ENCODE data around the gene GRIN2A.

Gene GRIN2A

DNA sequence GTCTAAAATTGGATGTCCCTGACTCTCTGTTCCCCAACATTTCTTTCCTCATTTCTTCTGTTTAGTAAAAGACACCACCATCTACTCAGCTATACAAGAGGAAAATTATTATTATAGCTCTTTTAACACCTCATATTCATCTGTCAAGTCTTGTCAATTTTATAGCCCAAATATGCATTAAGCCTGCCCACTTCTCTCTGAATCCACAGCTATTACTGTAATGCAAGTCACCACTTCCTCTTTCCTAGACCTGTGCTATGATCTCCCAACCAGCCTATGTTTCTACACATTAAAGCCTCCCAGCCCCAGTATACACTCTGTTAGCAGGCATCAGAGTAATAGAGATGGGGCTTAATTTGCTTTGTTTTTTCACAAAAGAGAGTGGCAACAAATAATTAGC is 252.9 kb downstream of the GRIN2A start:
- TF ChIP-seq, protein P1, sequence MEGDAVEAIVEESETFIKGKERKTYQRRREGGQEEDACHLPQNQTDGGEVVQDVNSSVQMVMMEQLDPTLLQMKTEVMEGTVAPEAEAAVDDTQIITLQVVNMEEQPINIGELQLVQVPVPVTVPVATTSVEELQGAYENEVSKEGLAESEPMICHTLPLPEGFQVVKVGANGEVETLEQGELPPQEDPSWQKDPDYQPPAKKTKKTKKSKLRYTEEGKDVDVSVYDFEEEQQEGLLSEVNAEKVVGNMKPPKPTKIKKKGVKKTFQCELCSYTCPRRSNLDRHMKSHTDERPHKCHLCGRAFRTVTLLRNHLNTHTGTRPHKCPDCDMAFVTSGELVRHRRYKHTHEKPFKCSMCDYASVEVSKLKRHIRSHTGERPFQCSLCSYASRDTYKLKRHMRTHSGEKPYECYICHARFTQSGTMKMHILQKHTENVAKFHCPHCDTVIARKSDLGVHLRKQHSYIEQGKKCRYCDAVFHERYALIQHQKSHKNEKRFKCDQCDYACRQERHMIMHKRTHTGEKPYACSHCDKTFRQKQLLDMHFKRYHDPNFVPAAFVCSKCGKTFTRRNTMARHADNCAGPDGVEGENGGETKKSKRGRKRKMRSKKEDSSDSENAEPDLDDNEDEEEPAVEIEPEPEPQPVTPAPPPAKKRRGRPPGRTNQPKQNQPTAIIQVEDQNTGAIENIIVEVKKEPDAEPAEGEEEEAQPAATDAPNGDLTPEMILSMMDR (IDR thresholded peaks at IDR 0.05; ENCODE audit: low read depth, low read length, missing control alignments), result no peak

DNA sequence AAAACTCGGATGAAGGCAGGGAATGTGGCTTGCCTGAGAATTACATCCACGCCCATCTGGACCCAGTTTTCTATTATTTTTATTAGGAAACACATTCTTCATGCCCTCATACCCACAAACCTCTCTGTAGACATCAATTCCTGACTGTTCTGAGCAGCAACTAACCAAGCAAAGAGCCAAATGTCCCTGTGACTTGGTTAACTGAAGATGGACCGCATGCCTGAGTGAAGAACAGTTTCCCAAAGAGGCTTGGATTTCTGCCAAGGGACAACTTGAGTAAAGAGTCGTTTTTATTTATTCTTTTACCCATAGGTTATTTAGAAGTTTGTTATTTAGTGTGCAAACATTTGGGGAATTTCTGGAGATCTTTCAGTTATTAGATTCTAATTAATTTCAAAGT is 259.8 kb downstream of the GRIN2A start:
- no peak overlapping the region for H3K4me3 ChIP-seq (replicated peaks; ENCODE audit: low read depth, low read length)
- no peak for DNase-seq (ENCODE audit: extremely low read depth, low read depth)
- TF ChIP-seq, protein P1 (IDR thresholded peaks at IDR 0.05; ENCODE audit: low read depth, low read length, missing control alignments), result no peak

More for the DNA sequence above, 252.9 kb downstream of the GRIN2A start:
- H3K4me3 ChIP-seq (replicated peaks; ENCODE audit: low read depth, low read length), result no peak overlapping the region
- DNase-seq (ENCODE audit: extremely low read depth, low read depth), result no peak

DNA sequence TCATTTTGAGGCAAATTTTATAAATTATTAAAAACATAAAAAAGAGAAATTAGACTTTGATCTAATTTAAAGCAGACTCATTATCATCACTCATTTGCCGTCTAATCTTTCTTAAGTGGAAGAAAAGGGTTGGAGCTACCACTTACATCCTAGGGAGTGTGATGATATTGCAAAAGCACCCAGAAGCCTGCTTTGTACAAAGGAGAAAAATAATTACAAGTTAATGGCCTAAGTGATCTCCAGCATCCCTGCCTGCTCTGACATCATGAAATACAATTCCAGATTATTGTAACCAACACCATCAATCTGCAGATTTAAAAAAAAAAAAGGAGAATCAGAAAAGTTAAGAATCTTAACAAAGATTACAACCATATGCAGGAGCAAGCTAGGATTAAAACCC is 260.2 kb downstream of the GRIN2A start:
- H3K4me3 ChIP-seq (replicated peaks; ENCODE audit: low read depth, low read length), result no peak overlapping the region
- TF ChIP-seq, protein P1 (IDR thresholded peaks at IDR 0.05; ENCODE audit: low read depth, low read length, missing control alignments), result no peak
- no peak for DNase-seq (ENCODE audit: extremely low read depth, low read depth)

DNA sequence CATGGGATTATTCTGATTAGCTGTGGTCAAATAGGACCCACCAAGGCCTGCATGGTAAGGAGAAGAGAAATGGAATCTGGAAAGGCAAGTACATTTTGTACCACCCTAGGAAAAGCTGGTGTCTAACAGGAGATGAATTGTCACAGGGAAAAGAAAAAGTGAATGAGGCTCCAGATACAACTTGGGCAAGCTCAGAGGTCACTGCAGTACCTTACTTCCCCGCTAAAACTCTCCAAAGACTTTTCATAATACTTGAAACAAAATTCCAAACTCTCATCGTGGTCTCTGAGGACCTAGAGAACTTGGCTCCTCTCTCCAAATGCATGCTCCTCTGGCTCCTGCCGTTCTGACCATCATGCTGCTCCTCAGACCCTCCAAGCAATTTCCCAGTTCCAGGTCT is 262.8 kb downstream of the GRIN2A start:
- DNase-seq (ENCODE audit: extremely low read depth, low read depth), result no peak
- no peak overlapping the region for H3K4me3 ChIP-seq (replicated peaks; ENCODE audit: low read depth, low read length)
- TF ChIP-seq, protein P1 (IDR thresholded peaks at IDR 0.05; ENCODE audit: low read depth, low read length, missing control alignments), result no peak

DNA sequence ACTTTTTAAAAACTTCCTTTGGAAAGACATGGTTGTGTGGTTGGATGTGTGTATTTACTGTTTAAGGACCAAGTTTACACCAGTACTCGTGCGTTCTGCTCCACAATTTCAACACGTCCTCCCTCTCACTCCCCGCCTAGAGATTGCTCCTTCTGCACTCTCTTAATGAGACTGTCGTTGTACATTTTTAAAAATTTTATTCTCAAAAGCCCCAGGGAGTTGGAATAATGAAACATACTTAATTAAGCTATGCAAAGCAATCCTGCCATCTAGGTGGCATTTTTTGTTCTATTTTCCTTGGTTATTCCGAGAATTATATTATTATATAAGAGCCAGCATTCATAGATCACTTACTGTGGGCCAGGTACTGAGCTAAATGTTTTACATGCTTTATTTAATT is 264.5 kb downstream of the GRIN2A start:
- TF ChIP-seq, protein P1 (IDR thresholded peaks at IDR 0.05; ENCODE audit: low read depth, low read length, missing control alignments), result no peak
- DNase-seq (ENCODE audit: extremely low read depth, low read depth), result no peak
- no peak overlapping the region for H3K4me3 ChIP-seq (replicated peaks; ENCODE audit: low read depth, low read length)

DNA sequence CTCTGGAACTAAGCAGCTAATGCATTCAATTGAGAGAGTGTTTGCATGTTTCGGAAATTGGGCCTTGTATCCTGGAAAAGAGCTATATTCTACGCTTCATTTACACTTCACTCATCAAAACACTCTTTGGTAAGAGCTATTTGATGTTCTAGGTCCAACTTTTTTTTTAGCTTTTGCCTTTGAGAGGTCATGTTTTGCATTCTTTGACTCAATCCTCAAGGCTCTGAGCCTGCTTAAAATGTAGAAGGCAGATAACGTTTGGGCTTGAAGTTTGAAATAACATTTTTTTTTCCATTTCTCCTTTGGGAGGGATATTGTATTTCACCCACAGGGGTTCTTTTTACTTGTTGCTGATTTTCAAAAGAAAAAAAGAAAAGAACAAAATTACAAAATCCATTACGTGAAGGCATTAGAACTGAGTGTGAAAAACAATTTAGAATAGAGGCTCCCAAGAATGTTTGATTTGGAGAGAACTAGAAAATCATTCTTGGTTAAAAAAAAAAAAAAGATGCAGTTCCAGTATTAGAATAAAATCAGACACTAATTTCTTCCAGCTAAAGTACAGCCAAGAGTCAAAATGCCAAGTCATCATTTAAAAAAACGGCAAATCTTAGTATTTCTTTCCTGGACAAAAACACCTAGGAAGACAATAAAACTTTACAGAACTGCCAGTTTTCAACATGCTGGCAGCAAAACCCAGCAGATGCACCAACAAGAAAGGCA is 268.5 kb downstream of the GRIN2A start:
- H3K4me3 ChIP-seq (replicated peaks; ENCODE audit: low read depth, low read length), result no peak overlapping the region
- TF ChIP-seq, protein P1 (IDR thresholded peaks at IDR 0.05; ENCODE audit: low read depth, low read length, missing control alignments), result no peak
- DNase-seq (ENCODE audit: extremely low read depth, low read depth), result no peak

DNA sequence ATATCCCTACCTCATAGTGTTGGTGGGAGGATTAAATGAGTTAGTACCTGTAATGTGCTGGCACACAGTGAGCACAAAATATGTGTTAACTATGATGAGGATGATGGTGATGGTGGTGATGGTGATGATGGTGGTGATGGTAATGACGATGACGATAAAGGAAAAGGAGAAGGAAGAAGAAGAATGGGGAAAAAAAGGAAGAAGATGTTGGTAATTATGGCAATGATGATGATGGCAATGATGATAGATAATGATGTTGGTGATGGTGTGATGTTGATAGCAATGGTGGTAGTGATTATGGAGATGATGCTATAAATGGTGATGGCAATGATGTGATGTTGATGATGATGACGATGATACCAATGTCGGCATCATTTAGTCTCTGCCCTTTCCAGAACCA is 270.2 kb downstream of the GRIN2A start:
- H3K4me3 ChIP-seq (replicated peaks; ENCODE audit: low read depth, low read length), result no peak overlapping the region
- TF ChIP-seq, protein P1 (IDR thresholded peaks at IDR 0.05; ENCODE audit: low read depth, low read length, missing control alignments), result no peak
- no peak for DNase-seq (ENCODE audit: extremely low read depth, low read depth)
